ENCODE results near the gene FAM53B.

Gene FAM53B

GRCh38 chr10:124579011-124579399 is 165.2 kb downstream of the FAM53B start:
- no peak for DNase-seq (ENCODE audit: low read depth, low spot score)

- no peak for DNase-seq (ENCODE audit: low read depth, low spot score)
These were observed 165.8 kb downstream of the FAM53B start for GRCh38 chr10:124578231-124579010.

GRCh38 chr10:124577651-124578050 is 166.5 kb downstream of the FAM53B start:
- no peak for DNase-seq (ENCODE audit: low read depth, low spot score)

- DNase-seq (ENCODE audit: low read depth, low spot score): no peak
These were observed 167.4 kb downstream of the FAM53B start for GRCh38 chr10:124576526-124577420.

- DNase-seq (ENCODE audit: low read depth, low spot score): no peak
These were observed 168.8 kb downstream of the FAM53B start for GRCh38 chr10:124575107-124576035.

GRCh38 chr10:124574456-124575070 is 169.6 kb downstream of the FAM53B start:
- DNase-seq (ENCODE audit: low read depth, low spot score): no peak

- no peak for DNase-seq (ENCODE audit: low read depth, low spot score)
These were observed 170.3 kb downstream of the FAM53B start for GRCh38 chr10:124573726-124574455.

- no peak for DNase-seq (ENCODE audit: low read depth, low spot score)
These were observed 171.4 kb downstream of the FAM53B start for GRCh38 chr10:124572751-124573150.

- no peak for DNase-seq (ENCODE audit: low read depth, low spot score)
These were observed 173.5 kb downstream of the FAM53B start for GRCh38 chr10:124570646-124571045.

- DNase-seq (ENCODE audit: low read depth, low spot score): no peak
These were observed 174.3 kb downstream of the FAM53B start for GRCh38 chr10:124569623-124570470.
